Stimulated activated naive CD8-positive, alpha-beta T cell treated with anti-CD3 and anti-CD28 coated beads, Interleukin-15, Interleukin-2, amounts not matched to agents 100 U/mL and 50 U/mL, for 24 hours (primary cell): ENCODE data around the gene ABCG4.
"Not testable (repeated sequence)": the region's sequence is repeated elsewhere in the genome, so short reads cannot be mapped to it uniquely, and the experiment has no call there.

Source experiments
- ATAC-seq: fragments of 150-1000 bp; cut with Tn5 transposase; one replicate; pipeline ENCODE4 v1.10.0; 2021
- DNase-seq: peaks from one replicate; pipeline ENCODE4 v3.0.0; 2021

Gene ABCG4

DNA sequence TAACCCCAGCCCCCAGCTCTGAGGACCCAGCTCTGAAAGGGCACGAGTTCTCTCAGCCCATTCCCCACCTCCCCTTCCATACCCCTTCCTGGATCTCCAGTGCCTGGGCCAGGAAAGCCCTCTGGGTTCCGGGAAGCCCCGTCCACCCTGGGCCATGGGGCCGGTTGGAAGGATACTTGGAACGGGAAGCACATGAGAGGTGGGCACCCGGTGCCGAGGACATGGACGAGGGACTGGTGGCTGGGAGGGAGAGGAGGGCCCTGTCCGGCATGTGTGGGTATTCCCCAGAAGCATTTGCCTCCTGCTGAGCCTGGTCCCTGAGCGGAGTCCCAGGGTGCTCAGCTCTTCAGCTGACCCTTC is 32.6 kb upstream of the ABCG4 start:
- no peak for ATAC-seq
- no peak for DNase-seq

DNA sequence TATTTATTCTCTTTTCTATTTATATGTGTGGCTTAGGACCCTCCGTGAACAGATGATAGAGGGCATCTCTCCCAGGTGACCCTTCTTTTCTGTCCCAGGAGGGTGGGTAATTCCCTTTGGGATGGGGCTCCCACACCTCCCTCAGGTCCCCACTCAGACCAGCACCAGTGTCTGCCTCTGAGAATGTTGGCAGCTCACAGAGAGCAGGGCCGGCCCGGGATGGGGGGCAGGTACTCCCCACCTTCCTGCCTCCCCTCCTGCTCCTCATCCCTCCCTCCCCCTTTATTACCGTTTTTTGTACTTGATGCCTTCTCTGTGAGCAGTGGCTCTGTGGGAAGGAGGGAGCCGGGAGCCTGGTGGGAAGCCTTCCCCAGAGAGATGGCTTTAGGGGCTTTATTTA is 32.3 kb upstream of the ABCG4 start:
- no peak for ATAC-seq
- no peak for DNase-seq

GRCh38 chr11:119117004-119117706 is 31.7 kb upstream of the ABCG4 start:
- DNase-seq: no peak

GRCh38 chr11:119118227-119118626 is 30.6 kb upstream of the ABCG4 start:
- DNase-seq: no peak
- ATAC-seq: no peak

More at GRCh38 chr11:119117004-119117706, 31.7 kb upstream of the ABCG4 start:
- no peak for ATAC-seq

GRCh38 chr11:119118946-119119345 is 29.9 kb upstream of the ABCG4 start:
- ATAC-seq: no peak
- no peak for DNase-seq

DNA sequence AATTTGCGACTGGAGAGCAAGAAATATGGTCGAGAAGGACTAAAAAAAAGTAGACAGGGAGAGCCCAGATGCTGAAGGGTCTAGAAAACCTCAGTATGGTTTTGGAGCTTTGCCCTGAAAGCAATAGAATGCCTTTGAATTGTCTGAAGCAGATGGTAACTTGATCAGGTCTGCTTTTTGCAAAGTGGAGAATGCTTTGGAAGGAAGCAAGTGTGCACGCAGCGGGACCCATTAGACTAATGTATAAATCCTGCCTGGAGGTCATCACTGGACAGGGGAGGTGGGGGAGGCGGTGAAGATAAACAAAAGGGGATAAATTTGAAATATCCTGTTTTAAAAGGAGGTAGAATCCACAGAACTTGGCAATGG is 28.2 kb upstream of the ABCG4 start:
- ATAC-seq (no peak), DNase-seq (no peak)

DNA sequence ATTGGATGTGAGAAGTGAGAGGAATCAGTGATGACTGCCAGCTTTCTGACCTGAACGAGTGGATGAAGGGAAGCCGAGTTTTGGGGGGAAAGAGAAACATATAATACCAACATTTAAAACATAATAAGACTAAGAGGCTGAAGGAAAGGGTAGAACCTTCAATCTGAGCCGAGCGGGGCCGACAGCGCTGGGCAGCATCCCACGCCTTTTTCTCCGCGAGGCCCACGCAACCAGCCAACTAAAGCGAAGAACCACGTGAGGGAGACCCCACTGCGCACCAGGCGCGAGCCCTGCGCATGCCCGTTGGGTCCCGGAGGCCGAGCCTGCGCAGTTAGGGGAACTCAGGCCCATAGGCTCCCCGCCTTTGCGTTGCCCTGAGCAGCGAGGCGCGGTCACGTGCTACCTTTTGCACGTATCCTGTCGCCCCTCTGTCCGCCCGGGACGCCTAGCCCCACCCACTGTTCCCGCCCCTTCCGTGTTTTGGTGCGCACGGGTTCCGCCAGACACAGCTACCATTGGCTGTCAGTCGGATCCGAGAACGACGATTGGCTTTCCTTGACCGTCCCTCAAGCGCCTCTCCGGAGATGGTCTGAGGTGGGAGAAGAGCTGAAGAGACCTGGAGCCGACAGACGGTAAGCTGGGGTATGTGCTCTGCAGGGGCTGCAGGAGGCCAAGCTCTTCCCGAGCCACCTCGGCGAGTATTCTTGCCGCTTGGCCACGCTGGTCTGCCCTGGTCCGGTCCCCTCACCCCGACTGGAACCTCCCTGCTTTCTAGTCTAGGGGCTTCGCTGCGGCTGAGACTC is 27.6 kb upstream of the ABCG4 start, which contains the start of gene HINFP:
TSS of gene HINFP (plus strand) at position 573 of the 803 bp plus-strand sequence. CDS start 5,365 bp downstream, outside the sequence.
- DNase-seq (peak; percentile 100), ATAC-seq (peak; percentile 99)

DNA sequence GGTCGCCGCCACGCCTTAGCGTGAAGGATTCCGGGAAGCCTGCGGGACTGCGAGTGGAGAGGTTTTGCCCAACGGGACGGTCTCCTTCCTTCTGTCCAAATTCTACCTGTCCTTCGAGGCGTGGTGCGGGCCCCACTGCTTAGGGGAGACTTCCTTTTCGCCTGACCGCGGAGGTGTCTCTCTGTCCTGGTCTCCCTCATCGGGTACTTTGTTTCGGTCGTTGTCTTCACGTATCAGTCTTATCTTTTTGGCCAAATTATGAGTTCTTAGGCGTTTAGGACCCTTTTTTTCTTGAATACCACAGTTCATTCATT is 27.1 kb upstream of the ABCG4 start:
- DNase-seq (no peak), ATAC-seq (no peak)

DNA sequence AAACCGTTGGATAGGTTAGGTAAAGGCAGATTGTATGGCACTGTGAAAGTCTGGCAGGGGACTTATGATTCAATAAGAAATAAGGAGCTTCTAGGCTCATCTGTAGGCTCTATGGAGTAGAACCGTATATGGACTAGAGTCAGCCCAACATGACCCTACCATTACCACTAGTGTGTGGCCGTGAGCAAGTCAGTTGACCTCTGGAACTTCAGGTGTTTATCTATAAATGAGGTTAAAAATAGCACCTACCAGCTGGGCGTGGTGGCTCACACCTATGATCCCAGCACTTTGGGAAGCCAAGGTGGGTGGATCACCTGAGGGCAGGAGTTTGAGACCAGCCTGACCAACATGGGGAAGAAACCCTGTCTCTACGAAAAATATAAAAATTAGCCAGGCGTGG is 23.0 kb upstream of the ABCG4 start:
- ATAC-seq: no peak
- no peak for DNase-seq

GRCh38 chr11:119126675-119127268 is 22.1 kb upstream of the ABCG4 start:
- no peak for DNase-seq
- peak; percentile 49 for ATAC-seq

DNA sequence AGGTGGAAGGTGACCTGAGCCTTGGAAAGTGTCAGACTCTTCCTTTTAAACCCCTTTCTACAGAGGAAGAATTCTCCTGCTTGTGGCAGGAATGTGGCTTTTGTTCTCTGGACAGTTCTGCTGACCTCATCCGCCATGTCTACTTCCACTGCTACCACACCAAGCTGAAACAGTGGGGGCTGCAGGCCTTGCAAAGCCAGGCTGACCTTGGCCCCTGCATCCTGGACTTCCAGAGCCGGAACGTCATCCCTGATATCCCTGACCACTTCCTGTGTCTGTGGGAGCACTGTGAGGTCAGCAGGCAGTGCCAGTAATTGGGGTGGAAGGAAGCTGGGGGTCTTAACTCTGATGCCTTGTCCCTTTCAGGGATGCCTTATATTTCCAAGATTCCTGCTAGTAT is 18.2 kb upstream of the ABCG4 start:
- DNase-seq (no peak), ATAC-seq (no peak)

- DNase-seq (no peak), ATAC-seq (peak; percentile 36)
Measured at GRCh38 chr11:119134389-119134978, 14.4 kb upstream of the ABCG4 start.

DNA sequence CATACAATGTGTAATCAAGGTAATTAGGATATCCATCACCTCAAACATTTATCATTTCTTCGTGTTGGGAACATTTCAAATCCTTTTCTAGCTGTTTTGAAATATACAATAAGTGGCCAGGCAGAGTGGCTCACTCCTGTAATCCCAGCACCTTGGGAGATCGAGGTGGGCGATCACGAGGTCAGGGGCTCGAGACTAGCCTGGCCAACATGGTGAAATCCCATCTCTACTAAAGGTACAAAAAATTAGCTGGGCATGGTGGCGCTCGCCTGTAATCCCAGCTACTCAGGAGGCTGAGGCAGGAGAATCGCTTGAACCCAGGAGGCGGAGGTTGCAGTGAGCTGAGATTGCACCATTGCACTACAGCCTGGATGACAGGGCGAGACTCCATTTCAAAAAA is 9.6 kb upstream of the ABCG4 start:
- ATAC-seq, DNase-seq: not testable (repeated sequence)

- ATAC-seq (no peak), DNase-seq (peak; percentile 29)
Measured at GRCh38 chr11:119144825-119145486, 3.9 kb upstream of the ABCG4 start.

DNA sequence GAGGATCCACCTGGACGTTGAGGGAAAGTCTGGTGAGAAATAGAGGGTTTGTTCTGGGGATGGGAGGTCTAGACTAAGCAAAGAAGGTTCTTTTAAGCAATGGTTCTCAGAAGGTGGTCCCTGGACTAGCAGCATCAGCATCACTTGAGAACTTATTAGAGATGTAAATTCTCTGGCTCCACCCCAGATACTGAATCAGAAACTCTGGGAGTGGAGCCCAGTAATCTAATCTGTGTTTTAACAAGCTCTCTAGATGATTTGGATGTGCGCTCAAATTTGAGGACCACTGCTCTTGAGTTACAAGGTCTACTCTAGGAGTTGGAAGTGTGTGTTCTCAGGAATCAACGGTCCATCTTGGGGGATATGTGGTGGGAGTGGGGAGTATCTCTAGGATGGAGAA is 3.3 kb upstream of the ABCG4 start:
- ATAC-seq: no peak
- DNase-seq: no peak

- no peak for DNase-seq
- ATAC-seq: no peak
Measured at GRCh38 chr11:119147604-119148333, 1.1 kb upstream of the ABCG4 start.

DNA sequence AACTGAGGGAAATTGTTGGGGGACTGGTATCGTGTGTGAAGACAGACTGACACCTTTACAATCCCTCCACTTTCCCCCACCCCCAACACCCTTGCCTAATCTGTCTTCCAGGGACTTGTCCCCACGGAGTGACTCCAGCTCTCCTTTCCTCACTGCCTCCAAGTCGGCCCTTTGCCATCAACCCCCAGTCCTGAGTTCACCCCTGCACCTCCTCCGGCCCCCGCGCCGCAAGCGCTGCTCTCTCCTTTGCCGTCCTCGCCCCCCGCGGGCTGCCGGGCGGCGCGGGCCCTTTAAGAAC is 183 bp upstream of the ABCG4 start:
- DNase-seq: no peak
- no peak for ATAC-seq

DNA sequence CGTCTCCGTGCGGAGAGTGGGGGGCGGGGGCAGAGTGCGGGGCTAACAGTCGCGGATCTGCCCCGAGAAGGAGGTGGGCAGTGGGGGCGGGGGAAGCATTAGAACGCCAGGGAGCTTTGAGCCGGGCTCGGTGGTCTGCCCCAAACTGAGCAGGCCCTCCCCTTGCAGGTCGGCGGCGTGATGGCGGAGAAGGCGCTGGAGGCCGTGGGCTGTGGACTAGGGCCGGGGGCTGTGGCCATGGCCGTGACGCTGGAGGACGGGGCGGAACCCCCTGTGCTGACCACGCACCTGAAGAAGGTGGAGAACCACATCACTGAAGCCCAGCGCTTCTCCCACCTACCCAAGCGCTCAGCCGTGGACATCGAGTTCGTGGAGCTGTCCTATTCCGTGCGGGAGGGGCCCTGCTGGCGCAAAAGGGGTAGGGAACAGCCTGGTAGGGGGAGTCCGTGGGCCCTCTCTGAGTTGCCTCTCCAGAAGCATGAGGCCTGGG is 979 bp downstream of the ABCG4 start:
- DNase-seq (no peak), ATAC-seq (no peak)

- no peak for DNase-seq
Measured at GRCh38 chr11:119152043-119152442, 3.2 kb downstream of the ABCG4 start.

GRCh38 chr11:119152604-119153003 is 3.8 kb downstream of the ABCG4 start:
- DNase-seq (no peak), ATAC-seq (no peak)

More at GRCh38 chr11:119152043-119152442, 3.2 kb downstream of the ABCG4 start:
- ATAC-seq: no peak

DNA sequence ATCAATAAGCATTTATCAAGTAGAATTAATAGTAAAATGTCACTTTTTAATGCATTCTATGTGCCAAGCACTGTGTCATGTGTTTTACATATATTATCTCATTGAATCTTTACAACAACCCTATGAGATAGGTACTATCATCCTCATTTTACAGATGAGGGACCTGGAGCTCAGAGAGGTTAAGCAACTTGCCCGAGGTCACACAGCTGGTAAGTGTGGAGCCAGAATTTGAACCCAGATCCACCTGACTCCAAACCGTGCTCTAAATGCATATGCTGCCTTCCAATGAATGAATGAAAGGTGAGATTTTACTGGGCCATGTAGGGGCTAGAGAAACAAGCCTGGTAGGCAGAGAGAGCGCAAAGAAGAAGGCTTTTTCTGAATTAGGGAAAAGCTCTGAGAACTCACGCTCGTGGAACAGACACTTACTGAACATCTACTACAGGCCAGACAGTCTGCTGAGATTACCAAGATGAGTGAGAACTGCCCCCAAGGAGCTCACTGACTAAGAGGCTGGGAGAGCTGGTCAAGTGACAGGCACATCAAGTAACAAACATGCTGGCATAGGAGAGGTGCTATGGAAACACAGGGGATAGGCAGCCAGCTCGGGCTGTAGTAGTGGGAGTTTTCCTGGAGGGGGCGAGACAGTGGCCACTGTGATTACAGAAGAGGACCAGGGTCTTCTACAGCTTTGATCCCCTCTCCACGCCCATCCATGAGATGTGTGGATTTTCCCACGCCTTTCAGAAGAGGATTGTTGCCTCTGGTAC is 4.4 kb downstream of the ABCG4 start:
- no peak for DNase-seq
- ATAC-seq: no peak
